A549 (cell line): ENCODE measurements around the gene ROBO3.

ENCODE experiments used
- CEBPB ChIP-seq, 2 experiments: fragments of >200 bp in 1 of 2; sonication (Bioruptor Twin) in 1 of 2; formaldehyde crosslinking in 1 of 2; IDR thresholded peaks; 2 replicates each; pipeline ENCODE4 v1.6.1; 2012 to 2016
- EP300 ChIP-seq, 2 experiments: fragments of >200 bp; sonication (Bioruptor Twin); formaldehyde crosslinking; IDR thresholded peaks; 2 replicates in 1 of 2; 3 replicates in 1 of 2; pipeline ENCODE4 v1.6.1; 2016 to 2017
- GATA3 ChIP-seq: IDR thresholded peaks from 2 replicates; pipeline ENCODE4 v1.6.1; 2012; ENCODE audit warnings: borderline replicate concordance
- HDAC2 ChIP-seq: fragments of 200-600 bp; sonication (generic); IDR thresholded peaks from 2 replicates; pipeline ENCODE4 v1.6.1; 2016
- POLR2A ChIP-seq: IDR thresholded peaks from 2 replicates; pipeline ENCODE4 v1.6.1; 2012; ENCODE audit warnings: mild to moderate bottlenecking, low read length
- RAD21 ChIP-seq, 2 experiments: fragments of >200 bp in 1 of 2; sonication (Bioruptor Twin) in 1 of 2; formaldehyde crosslinking in 1 of 2; IDR thresholded peaks in 1 of 2; conservative IDR thresholded peaks in 1 of 2; 2 replicates in 1 of 2; 3 replicates in 1 of 2; pipeline ENCODE4 v1.6.1; 2012 to 2018; ENCODE audit warnings: inconsistent platforms in 1 of 2
- SMC3 ChIP-seq: fragments of >200 bp; sonication (Bioruptor Twin); formaldehyde crosslinking; IDR thresholded peaks from 3 replicates; pipeline ENCODE4 v1.6.1; 2018; ENCODE audit warnings: inconsistent platforms
- TP53 ChIP-seq: fragments of 250-450 bp; sonication (Bioruptor Pico); IDR thresholded peaks from 2 replicates; pipeline ENCODE4 v1.5.0; 2021; ENCODE audit warnings: mild to moderate bottlenecking, moderate library complexity
- ZC3H11A ChIP-seq: fragments of 450-650 bp; IDR thresholded peaks from 2 replicates; pipeline ENCODE4 v1.6.1; 2014; ENCODE audit warnings: antibody characterized with exemption, mild to moderate bottlenecking
- TF ChIP-seq, protein P1 (sequence below): IDR thresholded peaks from 2 replicates; pipeline ENCODE4 v1.6.1; 2012
- TF ChIP-seq, protein P2 (sequence below): fragments of 200-600 bp; sonication (generic); IDR thresholded peaks from 2 replicates; pipeline ENCODE4 v1.6.1; 2016; ENCODE audit warnings: antibody characterized with exemption, mild to moderate bottlenecking, moderate library complexity
- TF ChIP-seq, protein P3 (sequence below): fragments of >200 bp; sonication (Bioruptor Twin); formaldehyde crosslinking; IDR thresholded peaks from 3 replicates; pipeline ENCODE4 v1.5.1; 2016

DNA sequence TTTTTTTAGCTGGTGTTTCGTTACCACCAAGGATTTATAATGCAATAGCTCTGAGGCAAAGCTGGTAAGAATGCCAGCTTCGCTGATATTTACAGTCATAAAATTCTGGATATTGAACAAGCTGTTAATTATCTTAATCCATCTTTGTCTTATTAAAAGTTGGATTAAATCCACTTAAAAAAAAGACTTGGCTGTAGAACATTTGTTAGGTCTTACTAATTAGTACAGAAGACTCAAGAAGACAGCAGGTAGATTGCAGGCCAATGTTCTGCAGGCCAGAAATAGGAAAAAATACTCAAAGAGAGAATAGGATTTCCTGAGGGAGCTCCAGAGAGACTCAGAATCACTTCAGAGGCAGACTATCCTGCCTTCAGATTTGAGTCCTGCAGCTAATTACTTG is 24.9 kb downstream of the ROBO3 start:
- TF ChIP-seq TP53 (CRISPR knock-in tag) (no peak), EP300 (IDR thresholded peaks at IDR 0.05) (no peak), RAD21 (conservative IDR thresholded peaks at IDR 0.05 in 1 of 2, IDR thresholded peaks at IDR 0.05 in 1 of 2) (no peak), GATA3 (no peak), HDAC2 (no peak), CEBPB (IDR thresholded peaks at IDR 0.05) (no peak), ZC3H11A (no peak), SMC3 (no peak), POLR2A (no peak)
- TF ChIP-seq, protein P1, sequence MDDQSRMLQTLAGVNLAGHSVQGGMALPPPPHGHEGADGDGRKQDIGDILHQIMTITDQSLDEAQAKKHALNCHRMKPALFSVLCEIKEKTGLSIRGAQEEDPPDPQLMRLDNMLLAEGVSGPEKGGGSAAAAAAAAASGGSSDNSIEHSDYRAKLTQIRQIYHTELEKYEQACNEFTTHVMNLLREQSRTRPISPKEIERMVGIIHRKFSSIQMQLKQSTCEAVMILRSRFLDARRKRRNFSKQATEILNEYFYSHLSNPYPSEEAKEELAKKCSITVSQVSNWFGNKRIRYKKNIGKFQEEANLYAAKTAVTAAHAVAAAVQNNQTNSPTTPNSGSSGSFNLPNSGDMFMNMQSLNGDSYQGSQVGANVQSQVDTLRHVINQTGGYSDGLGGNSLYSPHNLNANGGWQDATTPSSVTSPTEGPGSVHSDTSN, result no peak
- TF ChIP-seq, protein P2, sequence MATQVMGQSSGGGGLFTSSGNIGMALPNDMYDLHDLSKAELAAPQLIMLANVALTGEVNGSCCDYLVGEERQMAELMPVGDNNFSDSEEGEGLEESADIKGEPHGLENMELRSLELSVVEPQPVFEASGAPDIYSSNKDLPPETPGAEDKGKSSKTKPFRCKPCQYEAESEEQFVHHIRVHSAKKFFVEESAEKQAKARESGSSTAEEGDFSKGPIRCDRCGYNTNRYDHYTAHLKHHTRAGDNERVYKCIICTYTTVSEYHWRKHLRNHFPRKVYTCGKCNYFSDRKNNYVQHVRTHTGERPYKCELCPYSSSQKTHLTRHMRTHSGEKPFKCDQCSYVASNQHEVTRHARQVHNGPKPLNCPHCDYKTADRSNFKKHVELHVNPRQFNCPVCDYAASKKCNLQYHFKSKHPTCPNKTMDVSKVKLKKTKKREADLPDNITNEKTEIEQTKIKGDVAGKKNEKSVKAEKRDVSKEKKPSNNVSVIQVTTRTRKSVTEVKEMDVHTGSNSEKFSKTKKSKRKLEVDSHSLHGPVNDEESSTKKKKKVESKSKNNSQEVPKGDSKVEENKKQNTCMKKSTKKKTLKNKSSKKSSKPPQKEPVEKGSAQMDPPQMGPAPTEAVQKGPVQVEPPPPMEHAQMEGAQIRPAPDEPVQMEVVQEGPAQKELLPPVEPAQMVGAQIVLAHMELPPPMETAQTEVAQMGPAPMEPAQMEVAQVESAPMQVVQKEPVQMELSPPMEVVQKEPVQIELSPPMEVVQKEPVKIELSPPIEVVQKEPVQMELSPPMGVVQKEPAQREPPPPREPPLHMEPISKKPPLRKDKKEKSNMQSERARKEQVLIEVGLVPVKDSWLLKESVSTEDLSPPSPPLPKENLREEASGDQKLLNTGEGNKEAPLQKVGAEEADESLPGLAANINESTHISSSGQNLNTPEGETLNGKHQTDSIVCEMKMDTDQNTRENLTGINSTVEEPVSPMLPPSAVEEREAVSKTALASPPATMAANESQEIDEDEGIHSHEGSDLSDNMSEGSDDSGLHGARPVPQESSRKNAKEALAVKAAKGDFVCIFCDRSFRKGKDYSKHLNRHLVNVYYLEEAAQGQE, result no peak
- TF ChIP-seq, protein P3, sequence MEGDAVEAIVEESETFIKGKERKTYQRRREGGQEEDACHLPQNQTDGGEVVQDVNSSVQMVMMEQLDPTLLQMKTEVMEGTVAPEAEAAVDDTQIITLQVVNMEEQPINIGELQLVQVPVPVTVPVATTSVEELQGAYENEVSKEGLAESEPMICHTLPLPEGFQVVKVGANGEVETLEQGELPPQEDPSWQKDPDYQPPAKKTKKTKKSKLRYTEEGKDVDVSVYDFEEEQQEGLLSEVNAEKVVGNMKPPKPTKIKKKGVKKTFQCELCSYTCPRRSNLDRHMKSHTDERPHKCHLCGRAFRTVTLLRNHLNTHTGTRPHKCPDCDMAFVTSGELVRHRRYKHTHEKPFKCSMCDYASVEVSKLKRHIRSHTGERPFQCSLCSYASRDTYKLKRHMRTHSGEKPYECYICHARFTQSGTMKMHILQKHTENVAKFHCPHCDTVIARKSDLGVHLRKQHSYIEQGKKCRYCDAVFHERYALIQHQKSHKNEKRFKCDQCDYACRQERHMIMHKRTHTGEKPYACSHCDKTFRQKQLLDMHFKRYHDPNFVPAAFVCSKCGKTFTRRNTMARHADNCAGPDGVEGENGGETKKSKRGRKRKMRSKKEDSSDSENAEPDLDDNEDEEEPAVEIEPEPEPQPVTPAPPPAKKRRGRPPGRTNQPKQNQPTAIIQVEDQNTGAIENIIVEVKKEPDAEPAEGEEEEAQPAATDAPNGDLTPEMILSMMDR, result no peak
